ENCODE results near the gene ZNF287. TPM values are rescaled to one million over a fixed set of nuclear protein-coding genes. Genes with fewer than 3 reads are reported as not detected.

ZNF287 gene
- total RNA-seq, 2 experiments from 2014 or later, result 4.5 to 7.0 TPM

- Histone ChIP-seq H3K4me2 (ENCODE audit: low read length) (no peak overlapping the region), H3K9me2 (ENCODE audit: insufficient read depth, low read length) (no peaks in the 10 kb centered on the region), H4K20me1 (ENCODE audit: insufficient read depth, low read length) (no peaks in the 10 kb centered on the region), H2AFZ (ENCODE audit: low read length) (no peak overlapping the region), H3K27ac (ENCODE audit: low read depth, low read length, poor library complexity, severe bottlenecking) (no peak overlapping the region), H3K9me3 (ENCODE audit: low read length) (no peaks in the 10 kb centered on the region), H3K36me3 (ENCODE audit: insufficient read depth, low read length) (no peaks in the 10 kb centered on the region), H3K4me3 (ENCODE audit: low read depth, low read length, poor library complexity, severe bottlenecking) (no peak overlapping the region), H3K79me2 (ENCODE audit: insufficient read depth, low read depth, low read length) (no peaks in the 10 kb centered on the region), H3K4me1 (ENCODE audit: insufficient read depth, low read length, poor library complexity, severe bottlenecking) (peaks cover 3% of the 10 kb centered on the region)
- no peak for DNase-seq (ENCODE audit: low spot score)
- POLR2A ChIA-PET, result no interaction called here
- intact Hi-C loops (cut with micrococcal nuclease; ENCODE audit: unreplicated experiment), result no loop called here
- CTCF ChIA-PET (ENCODE audit: unreplicated experiment), result no interaction called here
- TF ChIP-seq CTCF (conservative IDR thresholded peaks at IDR 0.05; ENCODE audit: low read length), result no peak
- no peak for TF ChIP-seq EZH2phosphoT487 (IDR thresholded peaks at IDR 0.05; ENCODE audit: borderline replicate concordance, low read depth, low read length)
- no TSS peak for BruUV-seq (replicated peaks)
Observed at GRCh38 chr17:16517477-16517876, 51.5 kb downstream of the ZNF287 start.

GRCh38 chr17:16516594-16517051 lies 52.4 kb downstream of the ZNF287 start:
- no peaks in the 10 kb centered on the region for H3K79me2 ChIP-seq (ENCODE audit: insufficient read depth, low read depth, low read length)
- no peak for DNase-seq (ENCODE audit: low spot score)
- H3K27ac ChIP-seq (ENCODE audit: low read depth, low read length, poor library complexity, severe bottlenecking), result no peak overlapping the region
- intact Hi-C loops (cut with micrococcal nuclease; ENCODE audit: unreplicated experiment), result no loop called here
- no peak overlapping the region for H3K4me3 ChIP-seq (ENCODE audit: low read depth, low read length, poor library complexity, severe bottlenecking)
- H3K36me3 ChIP-seq (ENCODE audit: insufficient read depth, low read length), result no peaks in the 10 kb centered on the region
- no peaks in the 10 kb centered on the region for H3K9me2 ChIP-seq (ENCODE audit: insufficient read depth, low read length)
- H4K20me1 ChIP-seq (ENCODE audit: insufficient read depth, low read length), result no peaks in the 10 kb centered on the region
- no peak overlapping the region for H2AFZ ChIP-seq (ENCODE audit: low read length)
- no peaks in the 10 kb centered on the region for H3K9me3 ChIP-seq (ENCODE audit: low read length)
- POLR2A ChIA-PET, result no interaction called here
- TF ChIP-seq CTCF (conservative IDR thresholded peaks at IDR 0.05; ENCODE audit: low read length) (no peak), EZH2phosphoT487 (IDR thresholded peaks at IDR 0.05; ENCODE audit: borderline replicate concordance, low read depth, low read length) (no peak)
- H3K4me1 ChIP-seq (ENCODE audit: insufficient read depth, low read length, poor library complexity, severe bottlenecking), result peaks cover 9% of the 10 kb centered on the region
- no peak overlapping the region for H3K4me2 ChIP-seq (ENCODE audit: low read length)
- no TSS peak for BruUV-seq (replicated peaks)
- CTCF ChIA-PET (ENCODE audit: unreplicated experiment), result no interaction called here

- intact Hi-C loops (cut with micrococcal nuclease; ENCODE audit: unreplicated experiment), result no loop called here
- no peak overlapping the region for H3K4me2 ChIP-seq (ENCODE audit: low read length)
- CTCF ChIA-PET (ENCODE audit: unreplicated experiment), result no interaction called here
Observed at GRCh38 chr17:16515933-16516332, 53.1 kb downstream of the ZNF287 start.

More at GRCh38 chr17:16515933-16516332, 53.1 kb downstream of the ZNF287 start:
- no peaks in the 10 kb centered on the region for H3K36me3 ChIP-seq (ENCODE audit: insufficient read depth, low read length)
- H3K27ac ChIP-seq (ENCODE audit: low read depth, low read length, poor library complexity, severe bottlenecking), result no peak overlapping the region
- TF ChIP-seq EZH2phosphoT487 (IDR thresholded peaks at IDR 0.05; ENCODE audit: borderline replicate concordance, low read depth, low read length) (no peak), CTCF (conservative IDR thresholded peaks at IDR 0.05; ENCODE audit: low read length) (no peak)
- H3K79me2 ChIP-seq (ENCODE audit: insufficient read depth, low read depth, low read length), result no peaks in the 10 kb centered on the region
- BruUV-seq (replicated peaks), result no TSS peak
- no peaks in the 10 kb centered on the region for H3K9me3 ChIP-seq (ENCODE audit: low read length)
- H3K4me1 ChIP-seq (ENCODE audit: insufficient read depth, low read length, poor library complexity, severe bottlenecking), result peaks cover 6% of the 10 kb centered on the region
- H4K20me1 ChIP-seq (ENCODE audit: insufficient read depth, low read length), result no peaks in the 10 kb centered on the region
- no peak overlapping the region for H3K4me3 ChIP-seq (ENCODE audit: low read depth, low read length, poor library complexity, severe bottlenecking)
- POLR2A ChIA-PET, result no interaction called here
- DNase-seq (ENCODE audit: low spot score), result no peak
- no peak overlapping the region for H2AFZ ChIP-seq (ENCODE audit: low read length)
- H3K9me2 ChIP-seq (ENCODE audit: insufficient read depth, low read length), result no peaks in the 10 kb centered on the region
